OCI-LY1 (cell line): ENCODE data around the gene ANKRD13A.

ENCODE experiments used
- H2AFZ ChIP-seq: fragments of 200-600 bp; sonication (generic), shearing (Covaris generic); 2 replicates; pipeline ENCODE4 v1.6.0; 2014; ENCODE audit warnings: antibody characterized with exemption, mild to moderate bottlenecking, low read length
- H3F3A ChIP-seq: fragments of 200-600 bp; sonication (generic), shearing (Covaris generic); 2 replicates; pipeline ENCODE4 v1.6.0; 2014; ENCODE audit warnings: mild to moderate bottlenecking, antibody characterized with exemption, low read length, moderate library complexity; ENCODE audit not compliant: insufficient read depth
- H3K27ac ChIP-seq: fragments of 200-600 bp; sonication (generic); 2 replicates; pipeline ENCODE4 v1.5.1; 2014; ENCODE audit warnings: low read length, mixed run types, mild to moderate bottlenecking, low read depth; ENCODE audit not compliant: poor library complexity, severe bottlenecking
- H3K27me3 ChIP-seq: fragments of 200-600 bp; sonication (generic); 2 replicates; pipeline ENCODE4 v1.6.0; 2014; ENCODE audit warnings: antibody characterized with exemption, mild to moderate bottlenecking, low read length, moderate library complexity; ENCODE audit not compliant: insufficient read depth
- H3K36me3 ChIP-seq: fragments of 200-600 bp; sonication (generic); 2 replicates; pipeline ENCODE4 v1.6.1; 2014; ENCODE audit warnings: mild to moderate bottlenecking, antibody characterized with exemption, low read length, moderate library complexity, mixed read lengths; ENCODE audit not compliant: insufficient read depth
- H3K4me1 ChIP-seq: fragments of 200-600 bp; sonication (generic); 2 replicates; pipeline ENCODE4 v1.5.1; 2014; ENCODE audit warnings: mild to moderate bottlenecking, low read length, moderate library complexity; ENCODE audit not compliant: insufficient read depth, severe bottlenecking
- H3K4me2 ChIP-seq: fragments of 200-600 bp; sonication (generic), shearing (Covaris generic); 2 replicates; pipeline ENCODE4 v1.6.1; 2014; ENCODE audit warnings: low read length
- H3K4me3 ChIP-seq: fragments of 200-600 bp; sonication (generic); 2 replicates; pipeline ENCODE4 v1.5.1; 2014; ENCODE audit warnings: low read length, low read depth, mild to moderate bottlenecking, mixed read lengths; ENCODE audit not compliant: poor library complexity, severe bottlenecking
- H3K79me2 ChIP-seq: fragments of 200-600 bp; shearing (Covaris generic); 2 replicates; pipeline ENCODE4 v1.6.1; 2016; ENCODE audit warnings: mixed run types, low read length, mixed read lengths; ENCODE audit not compliant: insufficient read depth
- H3K9ac ChIP-seq: fragments of 200-600 bp; sonication (generic), shearing (Covaris generic); 2 replicates; pipeline ENCODE4 v1.6.1; 2014; ENCODE audit warnings: mild to moderate bottlenecking, low read length, mixed read lengths
- H3K9me2 ChIP-seq: fragments of 200-600 bp; sonication (generic), shearing (Covaris generic); 2 replicates; pipeline ENCODE4 v1.6.1; 2014; ENCODE audit warnings: low read depth, mild to moderate bottlenecking, low read length, mixed read lengths
- H3K9me3 ChIP-seq: fragments of 200-600 bp; shearing (Covaris generic); 2 replicates; pipeline ENCODE4 v1.6.1; 2014; ENCODE audit warnings: low read length, mixed read lengths
- H4K20me1 ChIP-seq: fragments of 200-600 bp; sonication (generic), shearing (Covaris generic); 2 replicates; pipeline ENCODE4 v1.6.0; 2016; ENCODE audit warnings: mild to moderate bottlenecking, low read length; ENCODE audit not compliant: insufficient read depth
- CTCF ChIP-seq: fragments of 200-600 bp; sonication (generic), shearing (Covaris generic); IDR thresholded peaks from 2 replicates; pipeline ENCODE4 v1.5.1; 2017; ENCODE audit warnings: mild to moderate bottlenecking, antibody characterized with exemption, low read length, moderate library complexity, mixed read lengths
- EZH2 ChIP-seq: fragments of 200-600 bp; sonication (generic), shearing (Covaris generic); IDR thresholded peaks from 2 replicates; pipeline ENCODE4 v1.8.0; 2017; ENCODE audit warnings: borderline replicate concordance, mixed run types, mild to moderate bottlenecking, antibody characterized with exemption, low read length, moderate library complexity, mixed read lengths

Gene ANKRD13A

GRCh38 chr12:109961201-109961600 is 38.0 kb upstream of the ANKRD13A start:
- no peaks in the 10 kb centered on the region for H3K9me3 ChIP-seq
- H3K9ac ChIP-seq: no peak overlapping the region
- no peaks in the 10 kb centered on the region for H3K27me3 ChIP-seq
- no peaks in the 10 kb centered on the region for H4K20me1 ChIP-seq
- no peak overlapping the region for H3K4me2 ChIP-seq
- TF ChIP-seq EZH2 (no peak), CTCF (no peak)
- no peak overlapping the region for H2AFZ ChIP-seq
- no peaks in the 10 kb centered on the region for H3F3A ChIP-seq
- no peak overlapping the region for H3K4me3 ChIP-seq
- no peaks in the 10 kb centered on the region for H3K4me1 ChIP-seq
- peaks cover 64% of the 10 kb centered on the region for H3K36me3 ChIP-seq
- no peak overlapping the region for H3K27ac ChIP-seq
- no peaks in the 10 kb centered on the region for H3K9me2 ChIP-seq
- no peaks in the 10 kb centered on the region for H3K79me2 ChIP-seq

- H3F3A ChIP-seq: no peaks in the 10 kb centered on the region
- H4K20me1 ChIP-seq: no peaks in the 10 kb centered on the region
- no peaks in the 10 kb centered on the region for H3K79me2 ChIP-seq
- H3K4me2 ChIP-seq: no peak overlapping the region
- no peaks in the 10 kb centered on the region for H3K4me1 ChIP-seq
- H3K36me3 ChIP-seq: peaks cover 61% of the 10 kb centered on the region
- no peak overlapping the region for H3K27ac ChIP-seq
- no peaks in the 10 kb centered on the region for H3K27me3 ChIP-seq
- H3K9me2 ChIP-seq: no peaks in the 10 kb centered on the region
- no peak overlapping the region for H2AFZ ChIP-seq
- no peak overlapping the region for H3K4me3 ChIP-seq
- no peaks in the 10 kb centered on the region for H3K9me3 ChIP-seq
- TF ChIP-seq CTCF (no peak), EZH2 (no peak)
- H3K9ac ChIP-seq: no peak overlapping the region
Measured at GRCh38 chr12:109961612-109962011, 37.6 kb upstream of the ANKRD13A start.

GRCh38 chr12:109962398-109962797 is 36.8 kb upstream of the ANKRD13A start:
- H3K9ac ChIP-seq: no peak overlapping the region
- no peak overlapping the region for H2AFZ ChIP-seq
- H3K36me3 ChIP-seq: peaks cover 66% of the 10 kb centered on the region
- no peaks in the 10 kb centered on the region for H3F3A ChIP-seq
- H3K9me2 ChIP-seq: no peaks in the 10 kb centered on the region
- no peak overlapping the region for H3K4me3 ChIP-seq
- TF ChIP-seq CTCF (no peak), EZH2 (no peak)
- no peaks in the 10 kb centered on the region for H4K20me1 ChIP-seq
- no peak overlapping the region for H3K4me2 ChIP-seq
- H3K79me2 ChIP-seq: no peaks in the 10 kb centered on the region
- no peaks in the 10 kb centered on the region for H3K9me3 ChIP-seq
- no peaks in the 10 kb centered on the region for H3K27me3 ChIP-seq
- no peak overlapping the region for H3K27ac ChIP-seq
- H3K4me1 ChIP-seq: no peaks in the 10 kb centered on the region
